ENCODE measurements around the gene TNRC18.
A peak's percentile ranks its signal among the peaks of the same experiment; 100 is the strongest.
"Not testable (repeated sequence)": the region's sequence is repeated elsewhere in the genome, so short reads cannot be mapped to it uniquely, and the experiment has no call there.

TNRC18 gene

GRCh38 chr7:5276611-5277010 lies 147.0 kb downstream of the TNRC18 start:
- Mint-ChIP-seq H3K36me3 (ENCODE audit: low read depth) (no peaks in the 10 kb centered on the region), H3K9me3 (no peaks in the 10 kb centered on the region), H3K4me3 (no peak overlapping the region), H3K27ac (no peak overlapping the region), H3K27me3 (ENCODE audit: low read depth) (peaks cover 24% of the 10 kb centered on the region), H3K4me1 (peaks cover 17% of the 10 kb centered on the region)
- no peak for TF ChIP-seq CTCF (IDR thresholded peaks at IDR 0.05; ENCODE audit: unreplicated experiment in 3 of 3)

GRCh38 chr7:5276123-5276522 lies 147.5 kb downstream of the TNRC18 start:
- H3K27me3 Mint-ChIP-seq (ENCODE audit: low read depth): peaks cover 20% of the 10 kb centered on the region
- not testable (repeated sequence) for H3K9me3 Mint-ChIP-seq; H3K36me3 Mint-ChIP-seq (ENCODE audit: low read depth); H3K4me3 Mint-ChIP-seq
- peak overlapping the region in 1 of 3 experiments; percentile 16 for H3K27ac Mint-ChIP-seq
- H3K4me1 Mint-ChIP-seq: peaks cover 17% of the 10 kb centered on the region

- H3K27me3 Mint-ChIP-seq (ENCODE audit: low read depth): peaks cover 16% of the 10 kb centered on the region
- not testable (repeated sequence) for H3K9me3 Mint-ChIP-seq; H3K4me3 Mint-ChIP-seq; H3K36me3 Mint-ChIP-seq (ENCODE audit: low read depth)
- peaks cover 22% of the 10 kb centered on the region for H3K4me1 Mint-ChIP-seq
- peak overlapping the region in 1 of 3 experiments; percentile 16 for H3K27ac Mint-ChIP-seq
Observed at GRCh38 chr7:5275510-5275909, 148.1 kb downstream of the TNRC18 start.

- not testable (repeated sequence) for H3K36me3 Mint-ChIP-seq (ENCODE audit: low read depth); H3K27ac Mint-ChIP-seq
- peaks cover 20% of the 10 kb centered on the region for H3K27me3 Mint-ChIP-seq (ENCODE audit: low read depth)
Observed at GRCh38 chr7:5274985-5275431, 148.6 kb downstream of the TNRC18 start.

GRCh38 chr7:5274441-5274840 lies 149.2 kb downstream of the TNRC18 start:
- H3K9me3 Mint-ChIP-seq: no peaks in the 10 kb centered on the region
- peaks cover 21% of the 10 kb centered on the region for H3K27me3 Mint-ChIP-seq (ENCODE audit: low read depth)
- H3K4me3 Mint-ChIP-seq: no peak overlapping the region
- no peak for TF ChIP-seq CTCF (IDR thresholded peaks at IDR 0.05; ENCODE audit: unreplicated experiment in 3 of 3)
- H3K4me1 Mint-ChIP-seq: peaks cover 22% of the 10 kb centered on the region
- H3K36me3 Mint-ChIP-seq (ENCODE audit: low read depth): no peaks in the 10 kb centered on the region
- H3K27ac Mint-ChIP-seq: no peak overlapping the region

More at GRCh38 chr7:5274985-5275431, 148.6 kb downstream of the TNRC18 start:
- H3K4me3 Mint-ChIP-seq, H3K9me3 Mint-ChIP-seq: not testable (repeated sequence)
- H3K4me1 Mint-ChIP-seq: peaks cover 22% of the 10 kb centered on the region

- H3K27me3 Mint-ChIP-seq (ENCODE audit: low read depth): peaks cover 18% of the 10 kb centered on the region
- peak overlapping the region in 1 of 3 experiments; percentile 58 for H3K27ac Mint-ChIP-seq
- H3K36me3 Mint-ChIP-seq (ENCODE audit: low read depth); H3K9me3 Mint-ChIP-seq; H3K4me3 Mint-ChIP-seq: not testable (repeated sequence)
- H3K4me1 Mint-ChIP-seq: peaks cover 20% of the 10 kb centered on the region
Observed at GRCh38 chr7:5273831-5274405, 149.7 kb downstream of the TNRC18 start.

- no peak overlapping the region for H3K4me3 Mint-ChIP-seq
- H3K36me3 Mint-ChIP-seq (ENCODE audit: low read depth): no peaks in the 10 kb centered on the region
- no peak overlapping the region for H3K27ac Mint-ChIP-seq
- H3K27me3 Mint-ChIP-seq (ENCODE audit: low read depth): peaks cover 14% of the 10 kb centered on the region
- H3K9me3 Mint-ChIP-seq: no peaks in the 10 kb centered on the region
- no peak for TF ChIP-seq CTCF (IDR thresholded peaks at IDR 0.05; ENCODE audit: unreplicated experiment in 3 of 3)
- H3K4me1 Mint-ChIP-seq: peaks cover 13% of the 10 kb centered on the region
Observed at GRCh38 chr7:5270788-5271187, 152.8 kb downstream of the TNRC18 start.

GRCh38 chr7:5269992-5270657 lies 153.5 kb downstream of the TNRC18 start:
- H3K27me3 Mint-ChIP-seq (ENCODE audit: low read depth): peaks cover 14% of the 10 kb centered on the region
- H3K27ac Mint-ChIP-seq; H3K4me3 Mint-ChIP-seq; H3K4me1 Mint-ChIP-seq; H3K36me3 Mint-ChIP-seq (ENCODE audit: low read depth); H3K9me3 Mint-ChIP-seq: not testable (repeated sequence)

- H3K36me3 Mint-ChIP-seq (ENCODE audit: low read depth); H3K9me3 Mint-ChIP-seq; H3K4me3 Mint-ChIP-seq; H3K27ac Mint-ChIP-seq; H3K4me1 Mint-ChIP-seq: not testable (repeated sequence)
- peaks cover 13% of the 10 kb centered on the region for H3K27me3 Mint-ChIP-seq (ENCODE audit: low read depth)
Observed at GRCh38 chr7:5267829-5268228, 155.8 kb downstream of the TNRC18 start.

All from nephron (organoid).